Subcutaneous abdominal adipose tissue (tissue), 5 donors: ENCODE data around the gene RAPGEF2.

ENCODE experiments used
- H3K27ac ChIP-seq: one replicate; pipeline ENCODE4 v1.7.0; 2013; ENCODE audit warnings: low read depth, mild to moderate bottlenecking, inconsistent platforms, low read length, moderate library complexity
- H3K27me3 ChIP-seq, 5 donors: one replicate each; pipeline ENCODE4 v1.7.0; 2013; ENCODE audit warnings: low read length in 5 of 5, inconsistent platforms in 1 of 5; ENCODE audit not compliant: control insufficient read depth in 5 of 5, insufficient read depth in 4 of 5
- H3K36me3 ChIP-seq, 5 donors: one replicate each; pipeline ENCODE4 v1.7.0; 2013; ENCODE audit warnings: low read length in 5 of 5; ENCODE audit not compliant: control insufficient read depth in 5 of 5, insufficient read depth in 5 of 5
- H3K4me1 ChIP-seq, 5 donors: one replicate each; pipeline ENCODE4 v1.7.0; 2013; ENCODE audit warnings: low read length in 5 of 5, mild to moderate bottlenecking in 3 of 5, moderate library complexity in 1 of 5; ENCODE audit not compliant: control insufficient read depth in 5 of 5, insufficient read depth in 5 of 5
- H3K4me3 ChIP-seq, 5 donors: one replicate each; pipeline ENCODE4 v1.7.0; 2013; ENCODE audit warnings: low read length in 5 of 5, low read depth in 1 of 5
- H3K9ac ChIP-seq, 5 donors: one replicate each; pipeline ENCODE4 v1.7.0; 2013; ENCODE audit warnings: low read length in 5 of 5, mild to moderate bottlenecking in 4 of 5, moderate library complexity in 3 of 5
- H3K9me3 ChIP-seq, 5 donors: one replicate each; pipeline ENCODE4 v1.7.0; 2013; ENCODE audit warnings: low read length in 5 of 5; ENCODE audit not compliant: control insufficient read depth in 5 of 5
- donor health status: healthy.
- donor health status: healthy.
- donor health status: healthy.
- donor health status: healthy.
- donor health status: healthy.

Gene RAPGEF2

GRCh38 chr4:159337041-159337440 lies 234.2 kb downstream of the RAPGEF2 start:
- Histone ChIP-seq H3K27me3 (no peaks in the 10 kb centered on the region), H3K36me3 (peaks cover 26 to 56% (median 42%) of the 10 kb centered on the region in 5 donors), H3K9ac (no peak overlapping the region), H3K4me1 (no peaks in the 10 kb centered on the region), H3K27ac (no peak overlapping the region), H3K9me3 (no peaks in the 10 kb centered on the region), H3K4me3 (no peak overlapping the region)

GRCh38 chr4:159341522-159341921 lies 238.6 kb downstream of the RAPGEF2 start:
- no peak overlapping the region for H3K9ac ChIP-seq
- no peaks in the 10 kb centered on the region for H3K9me3 ChIP-seq
- no peak overlapping the region for H3K4me3 ChIP-seq
- H3K27me3 ChIP-seq = no peaks in the 10 kb centered on the region
- no peaks in the 10 kb centered on the region for H3K4me1 ChIP-seq
- no peak overlapping the region for H3K27ac ChIP-seq
- H3K36me3 ChIP-seq = peaks cover 54 to 80% (median 65%) of the 10 kb centered on the region in 5 donors

GRCh38 chr4:159342374-159342773 lies 239.5 kb downstream of the RAPGEF2 start:
- peaks cover 57 to 83% (median 74%) of the 10 kb centered on the region in 5 donors for H3K36me3 ChIP-seq
- no peak overlapping the region for H3K27ac ChIP-seq
- no peak overlapping the region for H3K9ac ChIP-seq
- H3K4me3 ChIP-seq = no peak overlapping the region
- no peaks in the 10 kb centered on the region for H3K27me3 ChIP-seq
- no peaks in the 10 kb centered on the region for H3K4me1 ChIP-seq
- no peaks in the 10 kb centered on the region for H3K9me3 ChIP-seq

- no peaks in the 10 kb centered on the region for H3K27me3 ChIP-seq
- no peaks in the 10 kb centered on the region for H3K4me1 ChIP-seq
- no peaks in the 10 kb centered on the region for H3K9me3 ChIP-seq
- peaks cover 59 to 84% (median 78%) of the 10 kb centered on the region in 5 donors for H3K36me3 ChIP-seq
- H3K9ac ChIP-seq = no peak overlapping the region
- no peak overlapping the region for H3K4me3 ChIP-seq
- no peak overlapping the region for H3K27ac ChIP-seq
Observed at GRCh38 chr4:159343116-159343515, 240.2 kb downstream of the RAPGEF2 start.

GRCh38 chr4:159344877-159345276 lies 242.0 kb downstream of the RAPGEF2 start:
- H3K27ac ChIP-seq = no peak overlapping the region
- H3K9me3 ChIP-seq = no peaks in the 10 kb centered on the region
- no peaks in the 10 kb centered on the region for H3K4me1 ChIP-seq
- no peaks in the 10 kb centered on the region for H3K27me3 ChIP-seq
- no peak overlapping the region for H3K4me3 ChIP-seq
- H3K36me3 ChIP-seq = peaks cover 50 to 74% (median 65%) of the 10 kb centered on the region in 5 donors
- H3K9ac ChIP-seq = no peak overlapping the region

- no peak overlapping the region for H3K27ac ChIP-seq
- no peaks in the 10 kb centered on the region for H3K27me3 ChIP-seq
- no peak overlapping the region for H3K4me3 ChIP-seq
- H3K36me3 ChIP-seq = peaks cover 55 to 75% (median 70%) of the 10 kb centered on the region in 5 donors
- H3K9me3 ChIP-seq = no peaks in the 10 kb centered on the region
- no peak overlapping the region for H3K9ac ChIP-seq
- no peaks in the 10 kb centered on the region for H3K4me1 ChIP-seq
Observed at GRCh38 chr4:159346681-159347080, 243.8 kb downstream of the RAPGEF2 start.

GRCh38 chr4:159347813-159348212 lies 244.9 kb downstream of the RAPGEF2 start:
- Histone ChIP-seq H3K4me1 (no peaks in the 10 kb centered on the region), H3K27me3 (no peaks in the 10 kb centered on the region), H3K9ac (no peak overlapping the region), H3K27ac (no peak overlapping the region), H3K9me3 (no peaks in the 10 kb centered on the region), H3K36me3 (peaks cover 55 to 75% (median 71%) of the 10 kb centered on the region in 5 donors), H3K4me3 (no peak overlapping the region)

- Histone ChIP-seq H3K27me3 (no peaks in the 10 kb centered on the region), H3K27ac (no peak overlapping the region)
Observed at GRCh38 chr4:159349332-159349731, 246.5 kb downstream of the RAPGEF2 start.

GRCh38 chr4:159352609-159353008 lies 249.7 kb downstream of the RAPGEF2 start:
- H3K36me3 ChIP-seq = peaks cover 57 to 79% (median 63%) of the 10 kb centered on the region in 5 donors
- no peaks in the 10 kb centered on the region for H3K9me3 ChIP-seq
- H3K4me1 ChIP-seq = no peaks in the 10 kb centered on the region
- H3K4me3 ChIP-seq = no peak overlapping the region
- no peak overlapping the region for H3K27ac ChIP-seq
- H3K27me3 ChIP-seq = no peaks in the 10 kb centered on the region
- no peak overlapping the region for H3K9ac ChIP-seq

More at GRCh38 chr4:159349332-159349731, 246.5 kb downstream of the RAPGEF2 start:
- Histone ChIP-seq H3K9ac (no peak overlapping the region), H3K4me3 (no peak overlapping the region), H3K4me1 (no peaks in the 10 kb centered on the region), H3K9me3 (no peaks in the 10 kb centered on the region), H3K36me3 (peaks cover 55 to 77% (median 71%) of the 10 kb centered on the region in 5 donors)

- Histone ChIP-seq H3K9me3 (no peaks in the 10 kb centered on the region), H3K27ac (no peak overlapping the region), H3K9ac (no peak overlapping the region), H3K27me3 (no peaks in the 10 kb centered on the region), H3K36me3 (peaks cover 56 to 78% (median 59%) of the 10 kb centered on the region in 5 donors), H3K4me3 (no peak overlapping the region), H3K4me1 (peaks cover 0 to 7% (median 0%) of the 10 kb centered on the region in 5 donors)
Observed at GRCh38 chr4:159353422-159354116, 250.7 kb downstream of the RAPGEF2 start.
